ENCODE measurements around the gene TYR.
"Not testable (repeated sequence)": the region's sequence is repeated elsewhere in the genome, so short reads cannot be mapped to it uniquely, and the experiment has no call there.

GRCh38 chr11:89286601-89287000 lies 108.9 kb downstream of the TYR start:
- TF ChIP-seq CTCF (conservative IDR thresholded peaks at IDR 0.05; ENCODE audit: low read length); EZH2phosphoT487 (IDR thresholded peaks at IDR 0.05; ENCODE audit: borderline replicate concordance, low read depth, low read length): not testable (repeated sequence)

Data from OCI-LY7 (cell line).